Progenitor cell of endocrine pancreas (in vitro differentiated cells): ENCODE data around the gene MLST8. TPM values are rescaled to one million over a fixed set of nuclear protein-coding genes. Genes with fewer than 3 reads are reported as not detected.

Experiments
- DNase-seq: peaks from one replicate; pipeline ENCODE4 v3.0.0; 2021; ENCODE audit warnings: low spot score; ENCODE audit not compliant: unreplicated experiment
- H3K27ac Mint-ChIP-seq: 2 replicates; pipeline ENCODE4 v1.8.0; 2021; ENCODE audit warnings: mild to moderate bottlenecking, moderate library complexity, mixed read lengths
- H3K27me3 Mint-ChIP-seq: 2 replicates; pipeline ENCODE4 v1.8.0; 2021; ENCODE audit warnings: mixed read lengths
- H3K36me3 Mint-ChIP-seq: 2 replicates; pipeline ENCODE4 v1.8.0; 2022; ENCODE audit warnings: mixed read lengths; ENCODE audit not compliant: insufficient read depth
- H3K4me1 Mint-ChIP-seq: 2 replicates; pipeline ENCODE4 v1.8.0; 2021; ENCODE audit warnings: low read depth, mixed read lengths
- H3K4me3 Mint-ChIP-seq: 2 replicates; pipeline ENCODE4 v1.8.0; 2021; ENCODE audit warnings: low read depth, mild to moderate bottlenecking, moderate library complexity, mixed read lengths
- H3K9me3 Mint-ChIP-seq: 2 replicates; pipeline ENCODE4 v1.8.0; 2021; ENCODE audit warnings: low read depth, mixed read lengths
- CTCF ChIP-seq: fragments of 200-600 bp; sonication (generic); IDR thresholded peaks from one replicate; pipeline ENCODE4 v1.5.0; 2021; ENCODE audit warnings: antibody characterized with exemption, mild to moderate bottlenecking; ENCODE audit not compliant: unreplicated experiment
- total RNA-seq: library from RNA; stranded (reverse); gene quantifications from 2 replicates; pipeline ENCODE4 v1.2.1, GENCODE V29; 2021

MLST8 gene
- total RNA-seq, 1 donor from 2014 or later = 51.5 TPM

DNA sequence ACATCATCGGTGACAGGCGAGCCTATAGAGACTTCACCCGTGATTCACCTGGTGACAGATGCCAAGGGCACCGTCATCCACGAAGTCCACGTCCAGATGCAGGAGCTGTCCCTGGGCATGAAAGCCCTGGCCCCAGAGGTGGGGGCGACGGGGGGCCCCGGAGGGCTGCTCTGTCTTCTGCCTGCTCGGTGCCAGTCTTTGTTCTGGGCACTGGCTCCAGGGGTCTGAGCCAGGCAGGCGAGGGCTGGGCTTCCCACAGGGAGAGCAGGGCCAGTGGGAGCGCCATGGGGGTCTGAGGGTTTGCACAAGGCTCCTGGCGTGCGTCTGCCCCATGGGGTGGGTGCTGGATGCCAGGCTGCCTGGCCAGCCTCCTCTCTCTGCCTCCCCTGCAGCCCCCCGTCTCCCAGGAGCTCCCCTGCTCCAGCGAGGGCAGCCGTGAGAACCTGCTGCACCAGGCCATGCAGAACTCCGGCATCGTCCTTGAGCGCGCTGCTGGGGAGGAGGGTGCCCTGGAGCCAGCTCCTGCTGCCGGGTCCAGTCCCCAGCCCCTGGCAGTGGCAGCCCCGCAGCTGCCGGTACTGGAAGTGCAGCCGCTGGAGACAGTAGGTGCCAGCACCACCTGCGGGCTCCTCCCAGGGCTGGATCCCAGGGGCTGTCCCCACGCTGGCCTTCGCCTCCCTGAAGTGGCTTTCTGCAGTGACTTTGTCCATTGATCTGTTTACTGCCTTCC, 28.0 kb downstream of the MLST8 start:
- Mint-ChIP-seq H3K4me1 (no peaks in the 10 kb centered on the region), H3K27me3 (peaks cover 5% of the 10 kb centered on the region), H3K27ac (no peak overlapping the region), H3K9me3 (no peaks in the 10 kb centered on the region), H3K36me3 (peaks cover 6% of the 10 kb centered on the region), H3K4me3 (no peak overlapping the region)
- TF ChIP-seq CTCF = no peak
- DNase-seq = no peak

- H3K4me1 Mint-ChIP-seq = no peaks in the 10 kb centered on the region
- H3K4me3 Mint-ChIP-seq = no peak overlapping the region
- H3K27me3 Mint-ChIP-seq = peaks cover 5% of the 10 kb centered on the region
- H3K27ac Mint-ChIP-seq = no peak overlapping the region
- TF ChIP-seq CTCF = no peak
- no peaks in the 10 kb centered on the region for H3K9me3 Mint-ChIP-seq
- H3K36me3 Mint-ChIP-seq = peaks cover 6% of the 10 kb centered on the region
- no peak for DNase-seq
Observed at GRCh38 chr16:2233872-2234812, 28.9 kb downstream of the MLST8 start.

DNA sequence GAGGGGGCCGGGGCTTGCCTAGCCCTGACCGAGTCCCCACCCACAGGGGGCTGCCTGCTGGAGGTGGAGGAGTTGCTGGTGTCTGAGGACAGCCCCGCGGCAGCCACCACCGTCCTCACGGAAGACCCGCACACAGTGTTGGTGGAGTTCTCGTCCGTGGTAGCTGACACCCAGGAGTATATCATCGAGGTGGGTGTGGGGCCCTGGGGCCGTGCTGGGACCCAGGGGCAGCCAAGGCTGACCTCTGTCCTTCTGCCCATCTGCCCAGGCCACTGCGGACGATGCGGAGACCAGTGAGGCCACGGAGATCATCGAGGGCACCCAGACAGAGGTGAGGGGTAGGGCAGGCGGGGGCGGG, 29.5 kb downstream of the MLST8 start:
- H3K36me3 Mint-ChIP-seq = peaks cover 11% of the 10 kb centered on the region
- peaks cover 5% of the 10 kb centered on the region for H3K27me3 Mint-ChIP-seq
- H3K9me3 Mint-ChIP-seq = no peaks in the 10 kb centered on the region
- H3K27ac Mint-ChIP-seq = no peak overlapping the region
- no peaks in the 10 kb centered on the region for H3K4me1 Mint-ChIP-seq
- H3K4me3 Mint-ChIP-seq = no peak overlapping the region
- TF ChIP-seq CTCF = no peak
- no peak for DNase-seq

- no peaks in the 10 kb centered on the region for H3K9me3 Mint-ChIP-seq
- no peaks in the 10 kb centered on the region for H3K4me1 Mint-ChIP-seq
- DNase-seq = no peak
- H3K36me3 Mint-ChIP-seq = peaks cover 12% of the 10 kb centered on the region
- H3K4me3 Mint-ChIP-seq = no peak overlapping the region
- peaks cover 5% of the 10 kb centered on the region for H3K27me3 Mint-ChIP-seq
- no peak for TF ChIP-seq CTCF
- H3K27ac Mint-ChIP-seq = no peak overlapping the region
Observed at GRCh38 chr16:2235234-2235651, 30.0 kb downstream of the MLST8 start.

- no peaks in the 10 kb centered on the region for H3K9me3 Mint-ChIP-seq
- no peak for TF ChIP-seq CTCF
- H3K27me3 Mint-ChIP-seq = peaks cover 5% of the 10 kb centered on the region
- no peak for DNase-seq
- no peak overlapping the region for H3K27ac Mint-ChIP-seq
- H3K36me3 Mint-ChIP-seq = peaks cover 12% of the 10 kb centered on the region
- no peak overlapping the region for H3K4me3 Mint-ChIP-seq
- no peaks in the 10 kb centered on the region for H3K4me1 Mint-ChIP-seq
Observed at GRCh38 chr16:2235695-2236336, 30.6 kb downstream of the MLST8 start.
